GM18502 (cell line): Measurements from ENCODE around the gene NEK11.

ENCODE experiments used
- ATAC-seq: cut with Tn5 transposase; IDR thresholded peaks from one replicate; pipeline ENCODE4 v1.9.1; 2021; ENCODE audit warnings: mild to moderate bottlenecking; ENCODE audit not compliant: unreplicated experiment, poor library complexity

NEK11 gene

GRCh38 chr3:131217296-131217741 lies 190.6 kb downstream of the NEK11 start:
- no peak for ATAC-seq

GRCh38 chr3:131218196-131218595 lies 191.5 kb downstream of the NEK11 start:
- no peak for ATAC-seq

- ATAC-seq, result no peak
These were observed 195.1 kb downstream of the NEK11 start for GRCh38 chr3:131221731-131222130.

- no peak for ATAC-seq
These were observed 195.9 kb downstream of the NEK11 start for GRCh38 chr3:131222599-131222998.

- ATAC-seq, result no peak
These were observed 197.0 kb downstream of the NEK11 start for GRCh38 chr3:131223373-131224289.

GRCh38 chr3:131224886-131225550 lies 198.3 kb downstream of the NEK11 start:
- ATAC-seq, result no peak

GRCh38 chr3:131228522-131228921 lies 201.8 kb downstream of the NEK11 start:
- no peak for ATAC-seq

GRCh38 chr3:131231710-131232389 lies 205.2 kb downstream of the NEK11 start:
- no peak for ATAC-seq

GRCh38 chr3:131232711-131233267 lies 206.1 kb downstream of the NEK11 start:
- no peak for ATAC-seq

GRCh38 chr3:131233900-131234668 lies 207.4 kb downstream of the NEK11 start:
- no peak for ATAC-seq

GRCh38 chr3:131236421-131236820 lies 209.7 kb downstream of the NEK11 start:
- ATAC-seq, result no peak

- ATAC-seq, result no peak
These were observed 211.8 kb downstream of the NEK11 start for GRCh38 chr3:131238496-131238895.

GRCh38 chr3:131239267-131239666 lies 212.6 kb downstream of the NEK11 start:
- ATAC-seq, result no peak

- ATAC-seq, result no peak
These were observed 215.5 kb downstream of the NEK11 start for GRCh38 chr3:131242201-131242600.

- no peak for ATAC-seq
These were observed 223.8 kb downstream of the NEK11 start for GRCh38 chr3:131250466-131250865.

GRCh38 chr3:131260525-131260924 lies 233.8 kb downstream of the NEK11 start:
- no peak for ATAC-seq

- ATAC-seq, result no peak
These were observed 234.4 kb downstream of the NEK11 start for GRCh38 chr3:131261104-131261503.

GRCh38 chr3:131275556-131275955 lies 248.9 kb downstream of the NEK11 start:
- no peak for ATAC-seq

- no peak for ATAC-seq
These were observed 251.3 kb downstream of the NEK11 start for GRCh38 chr3:131277836-131278497.
